SJCRH30 (cell line): ENCODE data around the gene CCNY. TPM values are rescaled to one million over a fixed set of nuclear protein-coding genes. Genes with fewer than 3 reads are reported as not detected.

Source experiments
- DNase-seq, 2 experiments: peaks; one replicate each; pipeline ENCODE4 v3.0.0-alpha.2; 2015 to 2020
- H3K27ac ChIP-seq: fragments of 250-450 bp; sonication (Bioruptor Pico); 2 replicates; pipeline ENCODE4 v1.5.1; 2020; ENCODE audit warnings: mild to moderate bottlenecking, moderate library complexity
- H3K27me3 ChIP-seq: fragments of 250-450 bp; sonication (Bioruptor Pico); 2 replicates; pipeline ENCODE4 v1.5.1; 2020; ENCODE audit warnings: mild to moderate bottlenecking, moderate library complexity
- H3K36me3 ChIP-seq: fragments of 250-450 bp; sonication (Bioruptor Pico); 2 replicates; pipeline ENCODE4 v1.5.1; 2020; ENCODE audit warnings: mild to moderate bottlenecking, moderate library complexity
- H3K4me1 ChIP-seq: fragments of 250-450 bp; sonication (Bioruptor Pico); 2 replicates; pipeline ENCODE4 v1.5.1; 2020; ENCODE audit warnings: mild to moderate bottlenecking, moderate library complexity
- H3K4me3 ChIP-seq: fragments of 250-450 bp; sonication (Bioruptor Pico); 2 replicates; pipeline ENCODE4 v1.5.1; 2020; ENCODE audit warnings: mild to moderate bottlenecking, moderate library complexity
- H3K9me3 ChIP-seq: fragments of 250-450 bp; sonication (Bioruptor Pico); replicated peaks from 2 replicates; pipeline ENCODE4 v1.5.1; 2020; ENCODE audit warnings: mild to moderate bottlenecking, moderate library complexity
- total RNA-seq: library from RNA; depleted of rRNA; stranded (reverse); fragments of >200 nt; shearing (Covaris generic); gene quantifications from 2 replicates; pipeline ENCODE4 v1.2.3, GENCODE V29; 2014

The CCNY gene
- total RNA-seq, 1 experiment from 2014 or later: 47.2 TPM

GRCh38 chr10:35456153-35456720, 119.9 kb downstream of the CCNY start:
- Histone ChIP-seq H3K9me3 (no peaks in the 10 kb centered on the region), H3K4me1 (peaks cover 10% of the 10 kb centered on the region), H3K4me3 (no peak overlapping the region), H3K27me3 (no peaks in the 10 kb centered on the region), H3K36me3 (no peaks in the 10 kb centered on the region), H3K27ac (no peak overlapping the region)
- no peak for DNase-seq

- no peaks in the 10 kb centered on the region for H3K9me3 ChIP-seq
- H3K27me3 ChIP-seq: no peaks in the 10 kb centered on the region
- no peaks in the 10 kb centered on the region for H3K36me3 ChIP-seq
- no peak overlapping the region for H3K27ac ChIP-seq
- peaks cover 16% of the 10 kb centered on the region for H3K4me1 ChIP-seq
- H3K4me3 ChIP-seq: no peak overlapping the region
- no peak for DNase-seq
These were observed 120.5 kb downstream of the CCNY start for GRCh38 chr10:35456784-35457183.

GRCh38 chr10:35458500-35459448, 122.5 kb downstream of the CCNY start:
- no peak for DNase-seq
- Histone ChIP-seq H3K36me3 (no peaks in the 10 kb centered on the region), H3K27me3 (no peaks in the 10 kb centered on the region), H3K9me3 (no peaks in the 10 kb centered on the region), H3K27ac (no peak overlapping the region), H3K4me3 (no peak overlapping the region), H3K4me1 (peaks cover 33% of the 10 kb centered on the region)

- Histone ChIP-seq H3K27ac (no peak overlapping the region), H3K4me1 (peaks cover 37% of the 10 kb centered on the region), H3K4me3 (no peak overlapping the region), H3K36me3 (no peaks in the 10 kb centered on the region), H3K9me3 (no peaks in the 10 kb centered on the region), H3K27me3 (no peaks in the 10 kb centered on the region)
- no peak for DNase-seq
These were observed 123.1 kb downstream of the CCNY start for GRCh38 chr10:35459449-35459847.

- Histone ChIP-seq H3K4me1 (peaks cover 37% of the 10 kb centered on the region), H3K27ac (no peak overlapping the region), H3K27me3 (no peaks in the 10 kb centered on the region), H3K4me3 (no peak overlapping the region), H3K36me3 (no peaks in the 10 kb centered on the region), H3K9me3 (no peaks in the 10 kb centered on the region)
- DNase-seq: peak; percentile 26 to 37
These were observed 124.6 kb downstream of the CCNY start for GRCh38 chr10:35460852-35461460.

GRCh38 chr10:35462491-35462934, 126.2 kb downstream of the CCNY start:
- Histone ChIP-seq H3K27ac (no peak overlapping the region), H3K36me3 (no peaks in the 10 kb centered on the region), H3K4me1 (peaks cover 37% of the 10 kb centered on the region), H3K27me3 (no peaks in the 10 kb centered on the region), H3K4me3 (no peak overlapping the region), H3K9me3 (no peaks in the 10 kb centered on the region)
- DNase-seq: peak; percentile 61 to 65

GRCh38 chr10:35463105-35463867, 127.0 kb downstream of the CCNY start:
- H3K9me3 ChIP-seq: no peaks in the 10 kb centered on the region
- no peaks in the 10 kb centered on the region for H3K36me3 ChIP-seq
- DNase-seq: no peak
- H3K27ac ChIP-seq: no peak overlapping the region
- H3K4me1 ChIP-seq: peaks cover 37% of the 10 kb centered on the region
- H3K4me3 ChIP-seq: no peak overlapping the region
- no peaks in the 10 kb centered on the region for H3K27me3 ChIP-seq

GRCh38 chr10:35463878-35464277, 127.6 kb downstream of the CCNY start:
- no peak overlapping the region for H3K4me3 ChIP-seq
- H3K9me3 ChIP-seq: no peaks in the 10 kb centered on the region
- H3K27me3 ChIP-seq: no peaks in the 10 kb centered on the region
- peak in 1 of 2 experiments; percentile 31 for DNase-seq
- H3K36me3 ChIP-seq: no peaks in the 10 kb centered on the region
- no peak overlapping the region for H3K27ac ChIP-seq
- H3K4me1 ChIP-seq: peaks cover 37% of the 10 kb centered on the region

- Histone ChIP-seq H3K9me3 (no peaks in the 10 kb centered on the region), H3K27ac (no peak overlapping the region), H3K36me3 (no peaks in the 10 kb centered on the region), H3K4me1 (peaks cover 37% of the 10 kb centered on the region), H3K4me3 (no peak overlapping the region), H3K27me3 (no peaks in the 10 kb centered on the region)
- DNase-seq: no peak
These were observed 128.6 kb downstream of the CCNY start for GRCh38 chr10:35464825-35465456.

GRCh38 chr10:35465673-35466072, 129.4 kb downstream of the CCNY start:
- H3K36me3 ChIP-seq: no peaks in the 10 kb centered on the region
- H3K9me3 ChIP-seq: no peaks in the 10 kb centered on the region
- no peak overlapping the region for H3K27ac ChIP-seq
- no peak for DNase-seq
- no peaks in the 10 kb centered on the region for H3K27me3 ChIP-seq
- H3K4me3 ChIP-seq: no peak overlapping the region
- peaks cover 34% of the 10 kb centered on the region for H3K4me1 ChIP-seq

GRCh38 chr10:35466170-35466569, 129.9 kb downstream of the CCNY start:
- Histone ChIP-seq H3K9me3 (no peaks in the 10 kb centered on the region), H3K4me3 (no peak overlapping the region), H3K36me3 (no peaks in the 10 kb centered on the region), H3K27me3 (no peaks in the 10 kb centered on the region), H3K4me1 (peaks cover 29% of the 10 kb centered on the region), H3K27ac (no peak overlapping the region)
- no peak for DNase-seq

- H3K4me3 ChIP-seq: no peak overlapping the region
- H3K4me1 ChIP-seq: peaks cover 25% of the 10 kb centered on the region
- DNase-seq: no peak
- H3K27me3 ChIP-seq: no peaks in the 10 kb centered on the region
- H3K36me3 ChIP-seq: no peaks in the 10 kb centered on the region
- H3K27ac ChIP-seq: no peak overlapping the region
- H3K9me3 ChIP-seq: no peaks in the 10 kb centered on the region
These were observed 130.4 kb downstream of the CCNY start for GRCh38 chr10:35466661-35467060.

GRCh38 chr10:35467186-35467585, 130.9 kb downstream of the CCNY start:
- peaks cover 19% of the 10 kb centered on the region for H3K4me1 ChIP-seq
- DNase-seq: no peak
- no peaks in the 10 kb centered on the region for H3K27me3 ChIP-seq
- H3K9me3 ChIP-seq: no peaks in the 10 kb centered on the region
- no peak overlapping the region for H3K4me3 ChIP-seq
- no peaks in the 10 kb centered on the region for H3K36me3 ChIP-seq
- H3K27ac ChIP-seq: no peak overlapping the region

- Histone ChIP-seq H3K9me3 (no peaks in the 10 kb centered on the region), H3K4me1 (no peaks in the 10 kb centered on the region), H3K36me3 (no peaks in the 10 kb centered on the region), H3K27me3 (no peaks in the 10 kb centered on the region), H3K27ac (no peak overlapping the region), H3K4me3 (no peak overlapping the region)
- no peak for DNase-seq
These were observed 134.1 kb downstream of the CCNY start for GRCh38 chr10:35470248-35470924.
